ENCODE measurements around the gene BRAF.
A peak's percentile ranks its signal among the peaks of the same experiment; 100 is the strongest.
"Not testable (repeated sequence)": the region's sequence is repeated elsewhere in the genome, so short reads cannot be mapped to it uniquely, and the experiment has no call there.

The BRAF gene

GRCh38 chr7:140678816-140679130, 246.0 kb downstream of the BRAF start:
- no peak for DNase-seq (ENCODE audit: low spot score)

GRCh38 chr7:140678081-140678815, 246.5 kb downstream of the BRAF start:
- no peak for DNase-seq (ENCODE audit: low spot score)

- DNase-seq (ENCODE audit: low spot score), result no peak
Observed at GRCh38 chr7:140677496-140677895, 247.2 kb downstream of the BRAF start.

- DNase-seq (ENCODE audit: low spot score), result not testable (repeated sequence)
Observed at GRCh38 chr7:140676956-140677355, 247.8 kb downstream of the BRAF start.

- peak; percentile 50 for DNase-seq (ENCODE audit: low spot score)
Observed at GRCh38 chr7:140676306-140676705, 248.4 kb downstream of the BRAF start.

- no peak for DNase-seq (ENCODE audit: low spot score)
Observed at GRCh38 chr7:140675726-140676125, 249.0 kb downstream of the BRAF start.

- DNase-seq (ENCODE audit: low spot score), result peak; percentile 84
Observed at GRCh38 chr7:140674899-140675701, 249.6 kb downstream of the BRAF start.

GRCh38 chr7:140674356-140674800, 250.4 kb downstream of the BRAF start:
- no peak for DNase-seq (ENCODE audit: low spot score)

GRCh38 chr7:140673774-140674155, 251.0 kb downstream of the BRAF start:
- no peak for DNase-seq (ENCODE audit: low spot score)

- peak; percentile 39 for DNase-seq (ENCODE audit: low spot score)
Observed at GRCh38 chr7:140673063-140673773, 251.5 kb downstream of the BRAF start.

GRCh38 chr7:140672382-140673062, 252.2 kb downstream of the BRAF start, which contains the start of gene ADCK2:
Gene ADCK2 (plus strand): TSS chr7:140672945. CDS start chr7:140673331, 386 bp downstream.
- peak; percentile 80 for DNase-seq (ENCODE audit: low spot score)

GRCh38 chr7:140671966-140672365, 252.8 kb downstream of the BRAF start:
- no peak for DNase-seq (ENCODE audit: low spot score)

- no peak for DNase-seq (ENCODE audit: low spot score)
Observed at GRCh38 chr7:140670343-140670935, 254.3 kb downstream of the BRAF start.

GRCh38 chr7:140669862-140670261, 254.9 kb downstream of the BRAF start:
- not testable (repeated sequence) for DNase-seq (ENCODE audit: low spot score)

- DNase-seq (ENCODE audit: low spot score), result no peak
Observed at GRCh38 chr7:140669352-140669751, 255.4 kb downstream of the BRAF start.
